Astrocyte (in vitro differentiated cells and primary cell): ENCODE results near the gene FUT1. TPM values are rescaled to one million over a fixed set of nuclear protein-coding genes. Genes with fewer than 3 reads are reported as not detected.
"Not testable (repeated sequence)": the region's sequence is repeated elsewhere in the genome, so short reads cannot be mapped to it uniquely, and the experiment has no call there.

ENCODE experiments used
- DNase-seq: peaks from one replicate; pipeline ENCODE4 v3.0.0-alpha.2; 2010; ENCODE audit warnings: low read depth
- FAIRE-seq: peaks from 2 replicates; lab custom pipeline; 2011; peaks lifted over from hg19 to GRCh38; lab: Jason Lieb, UNC
- H2AFZ ChIP-seq: 2 replicates; pipeline ENCODE4 v1.6.0; 2012; ENCODE audit warnings: low read depth, low read length, inconsistent platforms
- H3K27ac ChIP-seq: 2 replicates; pipeline ENCODE4 v1.5.1; 2011; ENCODE audit warnings: low read depth, low read length, inconsistent platforms
- H3K27me3 ChIP-seq: 2 replicates; pipeline ENCODE4 v1.6.0; 2011; ENCODE audit warnings: low read length, inconsistent platforms; ENCODE audit not compliant: insufficient read depth
- H3K36me3 ChIP-seq: 2 replicates; pipeline ENCODE4 v1.5.1; 2011; ENCODE audit warnings: low read length, inconsistent platforms; ENCODE audit not compliant: insufficient read depth
- H3K4me1 ChIP-seq: 2 replicates; pipeline ENCODE4 v1.5.1; 2011; ENCODE audit warnings: low read length, inconsistent platforms; ENCODE audit not compliant: insufficient read depth
- H3K4me2 ChIP-seq: 2 replicates; pipeline ENCODE4 v1.6.0; 2012; ENCODE audit warnings: low read length, inconsistent platforms
- H3K4me3 ChIP-seq: 2 replicates; pipeline ENCODE4 v1.5.1; 2011; ENCODE audit warnings: low read depth, mild to moderate bottlenecking, low read length, inconsistent platforms; ENCODE audit not compliant: insufficient read depth
- H3K79me2 ChIP-seq: 2 replicates; pipeline ENCODE4 v1.6.0; 2012; ENCODE audit warnings: mild to moderate bottlenecking, low read length, inconsistent platforms; ENCODE audit not compliant: insufficient read depth
- H3K9ac ChIP-seq: 2 replicates; pipeline ENCODE4 v1.6.0; 2012; ENCODE audit warnings: mild to moderate bottlenecking, low read length, inconsistent platforms
- H3K9me3 ChIP-seq: 2 replicates; pipeline ENCODE4 v1.5.1; 2012; ENCODE audit warnings: low read depth, mild to moderate bottlenecking, low read length, inconsistent platforms; ENCODE audit not compliant: insufficient read depth
- H4K20me1 ChIP-seq: 2 replicates; pipeline ENCODE4 v1.6.0; 2012; ENCODE audit warnings: low read length, inconsistent platforms; ENCODE audit not compliant: insufficient read depth
- H3K27ac Mint-ChIP-seq: one replicate; pipeline ENCODE4 v1.8.0; 2021; ENCODE audit warnings: mild to moderate bottlenecking, mixed read lengths; ENCODE audit not compliant: unreplicated experiment
- H3K27me3 Mint-ChIP-seq: one replicate; pipeline ENCODE4 v1.8.0; 2021; ENCODE audit warnings: low read depth, mixed read lengths; ENCODE audit not compliant: unreplicated experiment
- H3K36me3 Mint-ChIP-seq: one replicate; pipeline ENCODE4 v1.8.0; 2021; ENCODE audit warnings: low read depth, mixed read lengths; ENCODE audit not compliant: unreplicated experiment
- H3K4me1 Mint-ChIP-seq: one replicate; pipeline ENCODE4 v1.8.0; 2021; ENCODE audit warnings: low read depth, mixed read lengths; ENCODE audit not compliant: unreplicated experiment
- H3K4me3 Mint-ChIP-seq: one replicate; pipeline ENCODE4 v1.8.0; 2021; ENCODE audit warnings: mild to moderate bottlenecking, moderate library complexity, mixed read lengths; ENCODE audit not compliant: unreplicated experiment
- H3K9me3 Mint-ChIP-seq: one replicate; pipeline ENCODE4 v1.8.0; 2021; ENCODE audit warnings: mild to moderate bottlenecking, mixed read lengths; ENCODE audit not compliant: unreplicated experiment
- EZH2 ChIP-seq: IDR thresholded peaks from 2 replicates; pipeline ENCODE4 v1.6.1; 2012; ENCODE audit warnings: mild to moderate bottlenecking, low read length, inconsistent platforms; ENCODE audit not compliant: insufficient read depth
- total RNA-seq: library from RNA; stranded (reverse); gene quantifications from 2 replicates; pipeline ENCODE4 v1.2.1, GENCODE V29; 2021
- TF ChIP-seq, protein P1 (sequence below): IDR thresholded peaks from 2 replicates; pipeline ENCODE4 v1.5.1; 2011; ENCODE audit warnings: low read depth, mild to moderate bottlenecking, inconsistent platforms, low read length, moderate library complexity; ENCODE audit not compliant: insufficient read depth

The FUT1 gene
- total RNA-seq, 1 donor from 2014 or later: 0.91 TPM

DNA sequence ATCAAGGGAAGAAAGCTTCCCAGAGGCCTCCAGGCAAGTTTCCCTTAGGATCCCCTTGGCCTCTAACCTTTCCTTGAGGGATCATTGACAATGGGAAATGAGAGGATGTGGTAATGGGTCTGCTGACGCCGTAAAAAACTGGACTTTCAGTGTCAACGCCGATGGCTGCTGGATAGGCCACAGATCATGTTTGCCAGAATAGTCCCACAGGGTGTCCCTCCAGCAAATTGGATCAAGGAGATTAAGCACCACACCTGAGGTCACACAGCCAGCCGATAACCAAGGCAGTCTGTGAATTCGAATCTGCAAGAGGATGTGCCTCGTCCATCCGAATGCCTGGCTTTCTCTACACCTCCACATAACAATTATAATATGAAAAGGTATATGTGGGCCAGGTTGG, 40.8 kb upstream of the FUT1 start:
- H3K9me3 ChIP-seq: no peaks in the 10 kb centered on the region
- Mint-ChIP-seq H3K27me3 (no peaks in the 10 kb centered on the region), H3K27ac (no peak overlapping the region)

DNA sequence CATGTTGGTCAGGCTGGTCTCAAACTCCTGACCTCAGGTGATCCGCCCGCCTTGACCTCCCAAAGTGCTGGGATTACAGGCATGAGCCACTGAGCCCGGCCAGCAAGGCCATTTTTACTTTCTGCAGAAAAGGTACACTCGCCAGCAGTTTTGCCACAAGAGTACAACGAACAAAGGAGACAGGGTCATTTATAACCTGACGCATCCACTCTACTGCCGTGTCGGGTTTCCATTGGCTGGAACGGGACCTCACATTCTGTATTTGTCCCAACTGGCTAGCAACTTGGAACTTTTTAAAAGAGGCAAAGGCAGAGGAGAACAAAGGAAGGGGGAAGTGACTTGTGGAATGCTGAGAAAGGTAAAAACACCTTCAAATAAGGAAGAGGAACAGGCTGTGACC, 34.9 kb upstream of the FUT1 start:
- not testable (repeated sequence) for H4K20me1 ChIP-seq, H3K4me1 Mint-ChIP-seq, H3K36me3 Mint-ChIP-seq, DNase-seq, H3K4me1 ChIP-seq, H3K79me2 ChIP-seq, H3K9ac ChIP-seq, FAIRE-seq, H3K27ac ChIP-seq, H3K27ac Mint-ChIP-seq, H3K9me3 Mint-ChIP-seq, H3K27me3 ChIP-seq, H3K9me3 ChIP-seq, H2AFZ ChIP-seq, H3K4me3 ChIP-seq, H3K4me3 Mint-ChIP-seq, H3K4me2 ChIP-seq, H3K36me3 ChIP-seq
- peaks cover 13% of the 10 kb centered on the region for H3K27me3 Mint-ChIP-seq

More for the DNA sequence above, 40.8 kb upstream of the FUT1 start:
- Histone ChIP-seq H3K4me2 (no peak overlapping the region), H3K9ac (no peak overlapping the region), H3K36me3 (no peaks in the 10 kb centered on the region), H4K20me1 (no peaks in the 10 kb centered on the region), H3K4me1 (peaks cover 5% of the 10 kb centered on the region), H3K79me2 (no peaks in the 10 kb centered on the region), H2AFZ (no peak overlapping the region), H3K4me3 (no peak overlapping the region), H3K27me3 (no peaks in the 10 kb centered on the region), H3K27ac (no peak overlapping the region)
- H3K4me1 Mint-ChIP-seq: no peaks in the 10 kb centered on the region
- FAIRE-seq (no peak), DNase-seq (no peak)
- TF ChIP-seq EZH2: no peak
- TF ChIP-seq, protein P1, sequence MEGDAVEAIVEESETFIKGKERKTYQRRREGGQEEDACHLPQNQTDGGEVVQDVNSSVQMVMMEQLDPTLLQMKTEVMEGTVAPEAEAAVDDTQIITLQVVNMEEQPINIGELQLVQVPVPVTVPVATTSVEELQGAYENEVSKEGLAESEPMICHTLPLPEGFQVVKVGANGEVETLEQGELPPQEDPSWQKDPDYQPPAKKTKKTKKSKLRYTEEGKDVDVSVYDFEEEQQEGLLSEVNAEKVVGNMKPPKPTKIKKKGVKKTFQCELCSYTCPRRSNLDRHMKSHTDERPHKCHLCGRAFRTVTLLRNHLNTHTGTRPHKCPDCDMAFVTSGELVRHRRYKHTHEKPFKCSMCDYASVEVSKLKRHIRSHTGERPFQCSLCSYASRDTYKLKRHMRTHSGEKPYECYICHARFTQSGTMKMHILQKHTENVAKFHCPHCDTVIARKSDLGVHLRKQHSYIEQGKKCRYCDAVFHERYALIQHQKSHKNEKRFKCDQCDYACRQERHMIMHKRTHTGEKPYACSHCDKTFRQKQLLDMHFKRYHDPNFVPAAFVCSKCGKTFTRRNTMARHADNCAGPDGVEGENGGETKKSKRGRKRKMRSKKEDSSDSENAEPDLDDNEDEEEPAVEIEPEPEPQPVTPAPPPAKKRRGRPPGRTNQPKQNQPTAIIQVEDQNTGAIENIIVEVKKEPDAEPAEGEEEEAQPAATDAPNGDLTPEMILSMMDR: no peak
- H3K9me3 Mint-ChIP-seq: no peaks in the 10 kb centered on the region
- peak overlapping the region; percentile 20 for H3K4me3 Mint-ChIP-seq
- H3K36me3 Mint-ChIP-seq: peaks cover 1% of the 10 kb centered on the region

DNA sequence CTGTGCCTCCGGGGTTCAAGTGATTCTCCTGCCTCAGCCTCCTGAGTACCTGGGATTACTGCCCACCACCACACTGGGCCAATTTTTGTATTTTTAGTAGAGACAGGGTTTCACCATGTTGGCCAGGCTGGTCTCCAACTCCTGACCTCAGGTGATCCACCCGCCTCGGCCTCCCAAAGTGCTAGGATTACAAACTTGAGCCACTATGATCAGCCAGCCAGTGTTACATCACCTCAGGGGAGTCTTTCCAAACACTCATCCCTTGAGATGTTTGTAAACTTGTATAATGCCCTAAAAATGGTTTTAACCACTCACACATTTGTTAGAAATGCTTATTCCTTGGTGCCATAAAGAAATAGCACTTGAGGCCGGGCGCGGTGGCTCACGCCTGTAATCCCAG, 34.0 kb upstream of the FUT1 start:
- FAIRE-seq, H3K4me3 Mint-ChIP-seq, H3K4me1 Mint-ChIP-seq, H2AFZ ChIP-seq, H3K36me3 ChIP-seq, DNase-seq, H3K36me3 Mint-ChIP-seq, H3K79me2 ChIP-seq, H3K9me3 ChIP-seq, H3K9ac ChIP-seq, H3K27ac ChIP-seq, H3K9me3 Mint-ChIP-seq, H3K27me3 ChIP-seq, H3K4me2 ChIP-seq, H4K20me1 ChIP-seq, H3K4me3 ChIP-seq, H3K27ac Mint-ChIP-seq, H3K4me1 ChIP-seq: not testable (repeated sequence)
- peaks cover 13% of the 10 kb centered on the region for H3K27me3 Mint-ChIP-seq

DNA sequence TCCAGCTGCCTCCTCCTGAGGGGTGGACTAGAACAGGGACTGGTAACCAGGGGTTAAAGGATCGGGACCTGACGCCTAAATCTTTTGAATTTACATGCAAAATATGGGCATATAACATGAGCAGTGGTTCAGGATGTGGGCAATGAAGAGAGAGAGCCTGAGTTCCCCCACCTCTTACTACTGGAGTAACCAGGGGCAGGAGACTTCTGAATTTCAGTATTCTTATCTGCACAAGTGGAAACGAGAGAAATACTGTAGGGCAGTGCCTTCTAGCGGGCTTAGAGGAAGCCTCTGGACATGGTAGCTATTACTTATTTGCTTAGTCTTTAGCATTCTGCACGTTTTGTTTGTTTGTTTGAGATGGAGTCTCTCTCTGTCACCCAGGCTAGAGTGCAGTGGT, 32.1 kb upstream of the FUT1 start:
- Histone ChIP-seq H4K20me1 (no peaks in the 10 kb centered on the region), H3K4me1 (peaks cover 7% of the 10 kb centered on the region), H3K79me2 (no peaks in the 10 kb centered on the region), H3K9me3 (no peaks in the 10 kb centered on the region), H3K4me3 (no peak overlapping the region), H3K27me3 (no peaks in the 10 kb centered on the region), H3K4me2 (no peak overlapping the region), H3K36me3 (no peaks in the 10 kb centered on the region), H3K9ac (no peak overlapping the region), H3K27ac (no peak overlapping the region), H2AFZ (no peak overlapping the region)
- no peaks in the 10 kb centered on the region for H3K9me3 Mint-ChIP-seq
- peaks cover 13% of the 10 kb centered on the region for H3K27me3 Mint-ChIP-seq
- no peak overlapping the region for H3K4me3 Mint-ChIP-seq
- FAIRE-seq (no peak), DNase-seq (no peak)
- H3K27ac Mint-ChIP-seq: no peak overlapping the region
- peaks cover 1% of the 10 kb centered on the region for H3K36me3 Mint-ChIP-seq
- TF ChIP-seq EZH2: no peak
- TF ChIP-seq, protein P1: no peak
- H3K4me1 Mint-ChIP-seq: peaks cover 6% of the 10 kb centered on the region
